Measurements from ENCODE around the gene WDFY2.
A peak's percentile ranks its signal among the peaks of the same experiment; 100 is the strongest.
"Not testable (repeated sequence)": the region's sequence is repeated elsewhere in the genome, so short reads cannot be mapped to it uniquely, and the experiment has no call there.

Gene WDFY2

GRCh38 chr13:51635137-51635878 is 51.0 kb downstream of the WDFY2 start:
- no peak for DNase-seq

- DNase-seq, result no peak
Measured at GRCh38 chr13:51636349-51636890, 52.2 kb downstream of the WDFY2 start.

- no peak for DNase-seq
Measured at GRCh38 chr13:51637852-51638215, 53.6 kb downstream of the WDFY2 start.

DNA sequence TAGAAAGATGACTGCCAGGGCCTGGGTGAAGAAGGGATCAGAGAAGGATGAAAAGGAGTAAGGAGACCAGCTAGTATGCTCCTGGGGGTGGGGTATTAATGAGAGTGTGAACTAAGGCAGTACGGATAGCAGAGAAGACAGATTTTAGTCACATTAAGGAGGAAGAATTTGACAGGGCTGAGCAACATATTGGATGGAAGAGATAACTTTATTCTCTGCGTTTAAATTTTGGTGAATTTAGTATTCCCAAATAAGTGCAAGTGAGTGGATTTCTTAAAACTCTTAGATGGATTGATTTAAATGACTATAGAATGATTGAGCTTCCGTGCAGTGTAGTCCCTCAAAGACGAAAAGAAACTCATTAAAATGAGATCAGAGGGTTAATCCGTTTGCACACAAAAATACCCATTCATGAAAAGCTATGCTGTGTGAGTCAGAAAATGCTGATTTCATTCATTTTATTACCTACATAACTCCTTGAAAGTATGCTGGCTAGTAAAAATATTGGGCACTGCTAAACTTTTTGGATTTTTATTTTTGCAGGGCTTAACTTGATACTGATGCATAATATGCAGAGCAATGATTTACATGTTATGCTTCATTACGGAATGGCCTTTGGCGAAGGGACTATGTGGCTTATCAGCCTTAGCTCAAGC is 54.1 kb downstream of the WDFY2 start:
- DNase-seq, result no peak

DNA sequence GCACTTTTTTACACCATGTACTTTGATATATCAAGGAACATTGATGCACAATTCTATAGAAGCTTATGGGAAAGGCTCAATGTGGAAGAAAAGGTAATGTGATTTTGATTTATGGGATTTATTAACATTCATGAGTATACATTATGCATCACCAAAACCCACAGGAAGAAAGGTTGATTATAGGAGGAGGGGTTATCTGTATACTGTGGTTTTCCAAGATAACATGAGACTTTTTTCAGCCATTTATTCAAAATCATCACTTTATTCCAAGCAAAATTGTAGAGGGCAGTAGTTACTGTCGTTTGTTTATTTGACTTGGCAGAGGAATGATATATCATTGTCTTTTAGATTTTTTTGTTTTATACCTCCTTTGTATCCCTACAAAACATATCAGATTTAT is 54.9 kb downstream of the WDFY2 start:
- no peak for DNase-seq

- DNase-seq, result not testable (repeated sequence)
Measured at GRCh38 chr13:51640696-51641095, 56.4 kb downstream of the WDFY2 start.

DNA sequence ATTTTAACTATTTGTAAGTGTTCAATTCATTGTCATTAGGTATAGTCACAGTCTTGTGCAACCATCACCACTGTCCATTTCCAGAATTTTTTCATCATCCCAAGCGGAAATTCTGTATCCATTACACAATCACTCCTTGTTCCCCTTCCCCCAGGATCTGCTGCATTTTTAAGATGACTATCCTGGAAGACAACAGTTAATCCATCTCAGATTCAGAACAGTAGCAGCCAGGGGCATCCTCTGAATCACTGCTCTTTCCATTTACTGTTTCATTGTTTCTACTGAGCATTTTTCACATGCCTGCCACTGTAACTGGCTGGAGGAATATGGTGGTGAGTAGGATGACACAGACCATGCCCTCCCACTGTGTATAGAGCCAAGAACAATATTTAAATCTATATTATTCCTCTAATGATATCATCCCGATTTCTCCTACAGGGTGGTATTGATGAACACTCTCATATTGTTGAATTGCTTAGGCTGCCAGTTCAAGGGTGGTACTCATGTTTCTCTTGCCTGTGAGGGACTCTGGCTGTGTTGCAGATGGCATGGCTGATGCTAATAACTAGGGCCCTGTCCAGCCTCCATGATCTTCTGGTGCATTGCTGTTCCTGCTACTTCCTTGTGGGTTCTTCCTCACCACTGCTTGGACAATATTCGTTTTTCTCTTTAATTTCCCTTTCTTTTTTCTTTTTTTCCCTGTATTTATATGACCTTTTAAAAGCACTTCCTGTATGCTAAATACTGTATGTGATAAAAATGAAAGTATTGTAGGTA is 59.0 kb downstream of the WDFY2 start:
- DNase-seq, result no peak

DNA sequence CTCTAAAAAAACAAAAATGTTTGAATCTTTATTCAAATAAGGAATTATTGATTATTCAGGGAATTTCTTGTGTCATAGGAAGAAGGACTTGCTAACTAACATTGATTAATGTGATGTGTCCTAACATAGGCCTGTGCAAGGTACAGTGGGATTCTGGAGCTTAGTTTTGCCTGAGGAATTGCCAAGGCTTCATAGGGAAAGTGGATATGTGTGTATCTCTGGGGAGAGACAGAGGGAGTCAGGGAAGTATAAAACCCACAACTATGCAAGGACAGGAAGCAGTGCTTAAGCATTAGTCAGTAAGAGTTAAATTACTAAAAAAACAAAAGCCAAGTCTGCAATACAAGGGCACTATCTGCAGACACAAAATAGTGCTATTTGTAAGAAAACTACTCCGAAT is 59.6 kb downstream of the WDFY2 start:
- no peak for DNase-seq

GRCh38 chr13:51644654-51645053 is 60.4 kb downstream of the WDFY2 start:
- no peak for DNase-seq

GRCh38 chr13:51645154-51645650 is 60.9 kb downstream of the WDFY2 start:
- DNase-seq, result no peak

- DNase-seq, result no peak
Measured at GRCh38 chr13:51645761-51646670, 61.8 kb downstream of the WDFY2 start.

DNA sequence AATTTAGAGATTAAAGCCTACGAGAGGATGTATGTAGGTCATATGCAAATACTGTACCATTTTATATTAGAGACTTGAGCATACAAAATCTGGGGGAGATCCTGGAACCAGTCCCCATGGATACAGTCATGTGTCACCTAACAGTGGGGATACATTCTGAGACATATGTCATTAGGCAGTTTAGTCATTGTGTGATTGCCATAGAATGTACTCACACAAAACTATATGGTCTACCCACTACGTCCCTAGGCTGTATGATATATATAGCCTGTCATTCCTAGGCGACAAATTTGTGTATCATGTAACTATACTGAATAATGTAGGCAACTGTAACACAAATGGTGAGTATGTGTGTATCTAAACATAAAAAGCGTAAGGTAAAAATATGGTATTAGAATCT is 62.8 kb downstream of the WDFY2 start:
- DNase-seq, result no peak

DNA sequence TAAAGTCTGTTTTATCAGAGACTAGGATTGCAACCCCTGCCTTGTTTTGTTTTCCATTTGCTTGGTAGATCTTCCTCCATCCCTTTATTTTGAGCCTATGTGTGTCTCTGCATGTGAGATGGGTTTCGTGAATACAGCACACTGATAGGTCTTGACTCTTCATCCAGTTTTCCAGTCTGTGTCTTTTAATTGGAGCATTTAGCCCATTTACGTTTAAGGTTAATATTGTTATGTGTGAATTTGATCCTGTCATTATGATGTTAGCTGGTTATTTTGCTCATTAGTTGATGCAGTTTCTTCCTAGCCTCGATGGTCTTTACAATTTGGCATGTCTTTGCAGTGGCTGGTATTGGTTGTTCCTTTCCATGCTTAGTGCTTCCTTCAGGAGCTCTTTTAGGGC is 67.9 kb downstream of the WDFY2 start:
- not testable (repeated sequence) for DNase-seq

- DNase-seq, result no peak
Measured at GRCh38 chr13:51659276-51660127, 75.2 kb downstream of the WDFY2 start.

- DNase-seq, result no peak
Measured at GRCh38 chr13:51660813-51661212, 76.6 kb downstream of the WDFY2 start.

GRCh38 chr13:51663973-51664957 is 80.0 kb downstream of the WDFY2 start:
- DNase-seq, result no peak

GRCh38 chr13:51665456-51665855 is 81.2 kb downstream of the WDFY2 start:
- DNase-seq, result no peak

- DNase-seq, result peak; percentile 36
Measured at GRCh38 chr13:51666374-51666773, 82.1 kb downstream of the WDFY2 start.

- no peak for DNase-seq
Measured at GRCh38 chr13:51666839-51667238, 82.6 kb downstream of the WDFY2 start.

DNA sequence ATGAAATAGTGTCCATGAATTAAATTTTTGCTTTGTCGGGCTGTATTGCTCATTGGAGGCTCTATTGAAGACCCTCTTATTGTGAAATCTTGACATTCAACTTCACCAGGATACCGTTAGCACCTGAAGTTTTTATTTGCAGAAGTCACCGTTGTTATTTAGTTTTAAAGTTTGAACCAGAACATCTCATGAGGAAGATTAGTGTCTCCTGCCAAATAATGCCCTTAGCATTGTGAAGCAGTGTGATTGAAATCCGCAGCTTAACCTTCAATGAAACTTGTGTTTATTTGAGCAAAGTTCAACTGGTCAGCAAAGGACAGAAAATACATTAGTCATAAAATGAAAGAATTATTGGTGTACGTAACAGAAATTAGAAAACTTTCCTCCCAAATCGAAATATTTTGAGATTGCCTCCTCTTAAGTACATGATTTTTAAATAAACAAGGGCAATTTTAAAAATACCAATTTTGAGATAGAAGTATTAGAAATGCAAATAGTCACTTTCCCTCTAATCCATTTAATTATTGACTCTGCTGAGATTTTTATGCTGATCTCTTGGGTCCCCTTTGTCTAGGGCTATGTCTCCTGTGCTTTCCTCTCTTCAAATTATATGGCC is 84.4 kb downstream of the WDFY2 start:
- no peak for DNase-seq

Measured in COR-L47 (cell line).